GM12878 (cell line): ENCODE data around the gene PGM2L1. TPM values are rescaled to one million over a fixed set of nuclear protein-coding genes. Genes with fewer than 3 reads are reported as not detected.

ENCODE experiments used
- ATAC-seq: fragments of 200-7000 bp; cut with Tn5 transposase; 3 replicates; pipeline ENCODE4 v1.9.1; 2020; ENCODE audit warnings: mild to moderate bottlenecking, moderate library complexity
- BruUV-seq: library from RNA; stranded (reverse); fragments of 400-500 nt; replicated peaks from 2 replicates; lab custom pipeline; 2021; lab: Mats Ljungman, UMichigan
- CTCF ChIA-PET: fragments of 300-600 bp; sonication (Branson Sonifier 250); formaldehyde crosslinking; extraction: SDS; loops from one replicate; lab custom pipeline; 2021; ENCODE audit warnings: inconsistent platforms; lab: Yijun Ruan, JAX
- POLR2A ChIA-PET: fragments of 350-600 bp; formaldehyde crosslinking; extraction: SDS; loops from one replicate; lab custom pipeline; 2021; ENCODE audit warnings: inconsistent platforms; lab: Charles Lee
- RAD21 ChIA-PET: fragments of 300-600 bp; sonication (Branson Sonifier 250); formaldehyde crosslinking; loops from one replicate; lab custom pipeline; 2023; ENCODE audit warnings: antibody characterized with exemption; ENCODE audit not compliant: unreplicated experiment; lab: Charles Lee
- SMC1A ChIA-PET: fragments of 300-600 bp; sonication (Branson Sonifier 250); formaldehyde crosslinking; loops from one replicate; lab custom pipeline; 2023; ENCODE audit not compliant: unreplicated experiment, uncharacterized antibody; lab: Charles Lee
- DNase-seq: peaks from one replicate; pipeline ENCODE4 v3.0.0-alpha.2; 2011; ENCODE audit warnings: low read depth, low spot score
- FAIRE-seq: peaks from 3 replicates; lab custom pipeline; 2011; peaks lifted over from hg19 to GRCh38; lab: Jason Lieb, UNC
- H2AFZ ChIP-seq: 2 replicates; pipeline ENCODE4 v1.6.0; 2011; ENCODE audit warnings: low read depth, low read length, control low read depth; ENCODE audit not compliant: control insufficient read depth
- H3K27ac ChIP-seq: 2 replicates; pipeline ENCODE4 v1.5.1; 2011; ENCODE audit warnings: control low read depth; ENCODE audit not compliant: control insufficient read depth, insufficient read depth
- H3K27me3 ChIP-seq, 2 experiments: replicated peaks in 1 of 2; 2 replicates each; pipeline versions ENCODE4 v1.6.0 to v1.6.1; 2011; ENCODE audit warnings: low read length in 1 of 2; ENCODE audit not compliant: control insufficient read depth in 2 of 2, insufficient read depth in 2 of 2
- H3K36me3 ChIP-seq, 2 experiments: 2 replicates each; pipeline ENCODE4 v1.5.1; 2011; ENCODE audit warnings: low read length in 1 of 2; ENCODE audit not compliant: control insufficient read depth in 2 of 2, insufficient read depth in 2 of 2
- H3K4me1 ChIP-seq: 2 replicates; pipeline ENCODE4 v1.6.1; 2011; ENCODE audit warnings: mild to moderate bottlenecking, low read length, moderate library complexity, mixed read lengths; ENCODE audit not compliant: control insufficient read depth, insufficient read depth
- H3K4me2 ChIP-seq: 2 replicates; pipeline ENCODE4 v1.6.0; 2011; ENCODE audit warnings: control low read depth; ENCODE audit not compliant: control insufficient read depth, insufficient read depth
- H3K4me3 ChIP-seq: fragments of 200-600 bp; sonication (generic); 2 replicates; pipeline ENCODE4 v1.5.1; 2016
- H3K79me2 ChIP-seq: 2 replicates; pipeline ENCODE4 v1.6.0; 2011; ENCODE audit warnings: low read length; ENCODE audit not compliant: control insufficient read depth, insufficient read depth
- H3K9ac ChIP-seq: 2 replicates; pipeline ENCODE4 v1.8.0; 2011; ENCODE audit warnings: low read length, control low read depth, mixed read lengths; ENCODE audit not compliant: control insufficient read depth, insufficient read depth
- H3K9me3 ChIP-seq: replicated peaks from 3 replicates; pipeline ENCODE4 v1.5.1; 2011; ENCODE audit warnings: mild to moderate bottlenecking, low read length; ENCODE audit not compliant: control insufficient read depth, insufficient read depth
- H4K20me1 ChIP-seq: 2 replicates; pipeline ENCODE4 v1.6.0; 2011; ENCODE audit not compliant: control insufficient read depth, insufficient read depth
- BMI1 ChIP-seq: fragments of 450-650 bp; IDR thresholded peaks from 2 replicates; pipeline ENCODE4 v1.6.1; 2016; ENCODE audit warnings: mild to moderate bottlenecking, moderate library complexity, borderline replicate concordance
- CREM ChIP-seq: IDR thresholded peaks from 2 replicates; pipeline ENCODE4 v1.6.1; 2014; ENCODE audit warnings: antibody characterized with exemption, low read depth
- KLF5 ChIP-seq: fragments of 450-650 bp; IDR thresholded peaks from 2 replicates; pipeline ENCODE4 v1.6.1; 2014; ENCODE audit warnings: mild to moderate bottlenecking; ENCODE audit not compliant: partially characterized antibody
- SIN3A ChIP-seq: IDR thresholded peaks from 2 replicates; pipeline ENCODE4 v1.6.1; 2012; ENCODE audit warnings: low read depth, low read length, improper control_type of control experiment
- SIX5 ChIP-seq: IDR thresholded peaks from 2 replicates; pipeline ENCODE4 v1.6.1; 2011; ENCODE audit warnings: mild to moderate bottlenecking, low read depth, low read length, moderate library complexity; ENCODE audit not compliant: severe bottlenecking
- SMC3 ChIP-seq: IDR thresholded peaks from 2 replicates; pipeline ENCODE4 v1.6.1; 2011; ENCODE audit warnings: low read length, improper control_type of control experiment, borderline replicate concordance
- SP1 ChIP-seq: IDR thresholded peaks from one replicate; pipeline ENCODE4 v1.6.1; 2011; ENCODE audit warnings: low read depth, low read length
- STAT3 ChIP-seq: IDR thresholded peaks from 2 replicates; pipeline ENCODE4 v1.6.1; 2011; ENCODE audit warnings: low read depth, low read length, improper control_type of control experiment
- WGBS: methylation state at CpG from one replicate; pipeline ENCODE4 v1.1.6; 2016; ENCODE audit warnings: low lambda C conversion rate; ENCODE audit not compliant: insufficient replicate concordance, insufficient coverage; ENCODE audit errors: missing lambda C conversion rate; 5-methylcytosine and 5-hydroxymethylcytosine counted together
- in situ Hi-C: fragments of 300-500 bp; cut with MboI; formaldehyde crosslinking; loops from 9 replicates; pipeline ENCODE4 v1.14.3; 2018; ENCODE audit warnings: mixed read lengths
- intact Hi-C: fragments of 100-400 bp; cut with micrococcal nuclease; formaldehyde crosslinking; loops from one replicate; pipeline ENCODE4 v1.14.2; 2022; ENCODE audit not compliant: unreplicated experiment
- polyA plus RNA-seq, 11 experiments: library from polyadenylated mRNA; depleted of rRNA in 4 of 11; unstranded in 6 of 11; stranded (reverse) in 5 of 11; fragments of >200 nt; fragmentation: Nextera tagmentation in 4 of 11; fragmentation: Illumina TruSeq in 1 of 11; extraction: Ambion mirVana in 4 of 11; extraction: Trizol in 1 of 11; gene quantifications; 1 replicate in 1 of 11; 2 replicates in 10 of 11; pipeline versions ENCODE4 v1.2.1 to v1.2.3, GENCODE V29; 2011 to 2016; ENCODE audit warnings: inconsistent platforms in 2 of 11, missing spikeins in 2 of 11, low read depth in 1 of 11
- total RNA-seq, 4 experiments: library from RNA; depleted of rRNA in 3 of 4; stranded (reverse); fragments of >200 nt in 3 of 4; fragmentation: Illumina TruSeq in 1 of 4; extraction: Trizol in 1 of 4; gene quantifications; 2 replicates each; pipeline versions ENCODE4 v1.2.1 to v1.2.3, GENCODE V29; 2013 to 2021

The PGM2L1 gene
- total and polyA plus RNA-seq, 10 of the 15 experiments (the other 5 are each of a cell fraction or from before 2014, with no cell fraction given) = 0.04 to 0.20 (median 0.13) TPM; not detected in 1

DNA sequence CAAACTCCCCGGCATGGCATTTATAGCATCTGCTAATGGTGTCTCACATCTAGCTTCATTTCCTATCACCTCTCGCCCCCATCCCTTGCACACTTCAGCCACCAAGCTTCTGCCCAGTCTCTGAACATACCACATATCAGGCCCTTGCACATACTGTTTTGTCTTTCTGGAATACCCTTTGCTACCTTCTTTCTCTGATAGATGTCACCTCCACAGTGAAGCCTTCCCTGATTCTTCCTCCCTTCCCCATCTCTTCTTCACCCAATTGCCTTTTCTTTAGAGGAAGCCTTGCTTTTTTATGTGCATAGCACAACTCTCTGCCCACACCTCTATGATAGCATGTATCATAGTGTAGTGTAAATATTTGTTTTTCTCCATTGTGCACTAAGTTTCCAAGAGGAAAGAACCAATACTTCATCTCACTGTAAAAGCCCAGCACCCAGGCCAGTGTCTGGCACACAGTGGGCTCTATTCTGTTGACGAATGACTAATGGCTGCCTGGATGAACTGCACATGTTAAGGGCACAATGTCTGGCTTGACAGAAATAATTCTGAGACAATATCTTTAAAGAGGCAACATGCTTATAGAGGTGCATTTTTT lies 114.6 kb downstream of the PGM2L1 start (continued):
- TF ChIP-seq STAT3 = no peak
- no peak for TF ChIP-seq SIN3A

DNA sequence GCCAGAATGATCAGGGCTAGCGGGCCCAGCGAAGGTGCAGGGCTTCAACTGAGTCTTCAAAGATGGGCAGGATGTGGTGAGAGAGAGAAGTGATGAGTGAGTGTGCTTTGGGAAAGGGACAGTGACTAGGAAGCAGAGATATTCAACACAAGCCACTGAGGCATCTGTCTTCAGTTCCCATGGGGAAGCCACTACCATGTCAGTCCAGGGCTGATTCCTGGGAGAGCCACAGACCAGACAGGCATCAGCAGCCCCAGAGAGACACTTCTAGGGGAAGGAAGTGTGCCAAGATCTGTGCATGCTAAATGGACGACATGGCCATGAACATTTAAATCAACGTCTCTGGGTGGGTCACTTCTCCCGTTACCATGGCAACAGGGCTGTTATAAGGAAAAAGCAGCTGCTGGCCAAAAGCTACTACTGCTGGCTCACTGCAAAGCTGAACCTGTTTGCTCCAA lies 115.3 kb downstream of the PGM2L1 start:
- Histone ChIP-seq H3K4me2 (no peak overlapping the region), H2AFZ (no peak overlapping the region), H3K4me3 (no peak overlapping the region), H3K4me1 (peaks cover 3% of the 10 kb centered on the region), H3K36me3 (no peaks in the 10 kb centered on the region), H3K79me2 (no peaks in the 10 kb centered on the region), H3K9ac (no peak overlapping the region), H3K9me3 (no peaks in the 10 kb centered on the region; the same call in 1 of the 3 replicates), H4K20me1 (no peaks in the 10 kb centered on the region), H3K27me3 (no peaks in the 10 kb centered on the region), H3K27ac (no peak overlapping the region)
- ChIA-PET SMC1A (no interaction called here), RAD21 (no interaction called here), POLR2A (no interaction called here), CTCF (no interaction called here)
- 47% methylated on average over 5 of the region's 5 CpGs for WGBS
- FAIRE-seq = no peak
- in situ Hi-C loops = no loop called here
- no peak for TF ChIP-seq SIX5
- no peak for TF ChIP-seq SP1
- 0 out of 2 replicates have a peak, but pooled peaks have one; percentile 23 for TF ChIP-seq BMI1
- no peak for TF ChIP-seq KLF5
- no peak for TF ChIP-seq SMC3
- no peak for TF ChIP-seq CREM
- no peak for ATAC-seq
- DNase-seq = no peak
- no TSS peak for BruUV-seq
- intact Hi-C loops = no loop called here
